A673 (cell line): ENCODE data around the gene BRD7.

Experiments
- CTCF ChIP-seq: fragments of 300-800, 200-600 bp; sonication (generic); conservative IDR thresholded peaks from 2 replicates; pipeline ENCODE4 v1.5.1; 2017; ENCODE audit warnings: low read depth, mild to moderate bottlenecking, antibody characterized with exemption, low read length, moderate library complexity, mixed read lengths
- EZH2 ChIP-seq: fragments of 200-600 bp; sonication (generic); IDR thresholded peaks from 2 replicates; pipeline ENCODE4 v1.6.1; 2017; ENCODE audit warnings: borderline replicate concordance, low read depth, mild to moderate bottlenecking, mixed read lengths, antibody characterized with exemption, low read length; ENCODE audit not compliant: poor library complexity, severe bottlenecking

GRCh38 chr16:50401355-50401754 is 32.6 kb upstream of the BRD7 start:
- TF ChIP-seq CTCF (no peak), EZH2 (no peak)
